SHP77 (cell line): ENCODE data around the gene ATG2A.

Experiments used
- DNase-seq, 2 experiments: peaks; one replicate each; lab custom pipeline; 2025; lab: John Stamatoyannopoulos, UW

ATG2A gene

GRCh38 chr11:64870176-64870892 is 46.7 kb downstream of the ATG2A start:
- DNase-seq: no peak

GRCh38 chr11:64869571-64870175 is 47.3 kb downstream of the ATG2A start:
- DNase-seq: no peak

- DNase-seq: no peak
Measured at GRCh38 chr11:64868904-64869570, 48.0 kb downstream of the ATG2A start.

GRCh38 chr11:64867748-64868462 is 49.1 kb downstream of the ATG2A start:
- no peak for DNase-seq

GRCh38 chr11:64866173-64866491 is 50.9 kb downstream of the ATG2A start:
- no peak for DNase-seq

- no peak for DNase-seq
Measured at GRCh38 chr11:64865286-64866172, 51.5 kb downstream of the ATG2A start.

- DNase-seq: no peak
Measured at GRCh38 chr11:64864473-64865285, 52.3 kb downstream of the ATG2A start.

GRCh38 chr11:64864135-64864472 is 52.9 kb downstream of the ATG2A start:
- no peak for DNase-seq

GRCh38 chr11:64863391-64864060 is 53.5 kb downstream of the ATG2A start:
- DNase-seq: no peak

GRCh38 chr11:64862987-64863390 is 54.0 kb downstream of the ATG2A start:
- DNase-seq: no peak

- DNase-seq: no peak
Measured at GRCh38 chr11:64861227-64861975, 55.6 kb downstream of the ATG2A start.

GRCh38 chr11:64859542-64860414 is 57.2 kb downstream of the ATG2A start:
- DNase-seq: no peak

GRCh38 chr11:64858467-64859263 is 58.3 kb downstream of the ATG2A start:
- DNase-seq: no peak

- no peak for DNase-seq
Measured at GRCh38 chr11:64857485-64857884, 59.5 kb downstream of the ATG2A start.

GRCh38 chr11:64856382-64857227 is 60.4 kb downstream of the ATG2A start:
- no peak for DNase-seq

GRCh38 chr11:64855596-64856304 is 61.3 kb downstream of the ATG2A start:
- DNase-seq: no peak
